Fibroblast of skin of left biceps (primary cell): ENCODE data around the gene ATAT1.

ENCODE experiments used
- DNase-seq, 2 experiments: peaks; one replicate each; pipeline ENCODE4 v3.0.0-alpha.2; 2013; ENCODE audit warnings: low read depth in 2 of 2

The ATAT1 gene

GRCh38 chr6:30613251-30614043 is 13.2 kb upstream of the ATAT1 start:
- DNase-seq: no peak

- no peak for DNase-seq
These were observed 12.4 kb upstream of the ATAT1 start for GRCh38 chr6:30614044-30614842.

GRCh38 chr6:30614843-30615218 is 11.8 kb upstream of the ATAT1 start:
- DNase-seq: peak; percentile 96 to 97

- DNase-seq: peak; percentile 90 to 91
These were observed 11.3 kb upstream of the ATAT1 start for GRCh38 chr6:30615219-30615957.

GRCh38 chr6:30615958-30616810 is 10.5 kb upstream of the ATAT1 start:
- DNase-seq: no peak

- peak; percentile 100 for DNase-seq
These were observed 9.7 kb upstream of the ATAT1 start, which contains the start of gene PPP1R10 for GRCh38 chr6:30616811-30617564. TSS of gene PPP1R10 (minus strand) at chr6:30617243. CDS start at chr6:30609944, 7,299 bp downstream.

GRCh38 chr6:30617565-30618269 is 9.0 kb upstream of the ATAT1 start, which contains the start of gene MRPS18B:
TSS of gene MRPS18B (plus strand) at chr6:30617840. CDS start at chr6:30617866, 26 bp downstream.
- peak; percentile 94 to 95 for DNase-seq

- no peak for DNase-seq
These were observed 8.3 kb upstream of the ATAT1 start for GRCh38 chr6:30618270-30618797.

- no peak for DNase-seq
These were observed 7.1 kb upstream of the ATAT1 start for GRCh38 chr6:30619561-30619960.

- DNase-seq: no peak
These were observed 1.2 kb upstream of the ATAT1 start for GRCh38 chr6:30625511-30625910.

- no peak for DNase-seq
These were observed 9.2 kb downstream of the ATAT1 start for GRCh38 chr6:30635834-30636233.

GRCh38 chr6:30640481-30640880 is 13.8 kb downstream of the ATAT1 start:
- DNase-seq: no peak

GRCh38 chr6:30641048-30641447 is 14.4 kb downstream of the ATAT1 start:
- DNase-seq: no peak

- no peak for DNase-seq
These were observed 17.0 kb downstream of the ATAT1 start for GRCh38 chr6:30643656-30644055.

- no peak for DNase-seq
These were observed 18.1 kb downstream of the ATAT1 start for GRCh38 chr6:30644769-30645168.

GRCh38 chr6:30645989-30646388 is 19.3 kb downstream of the ATAT1 start:
- DNase-seq: no peak

GRCh38 chr6:30646450-30647241 is 20.0 kb downstream of the ATAT1 start, which contains the start of gene C6orf136:
TSS of gene C6orf136 (plus strand) at chr6:30647133. CDS start at chr6:30647232, 99 bp downstream.
- DNase-seq: peak; percentile 72 to 76
